GM12878 (cell line): ENCODE results near the gene FBF1. TPM values are rescaled to one million over a fixed set of nuclear protein-coding genes. Genes with fewer than 3 reads are reported as not detected.
A peak's percentile ranks its signal among the peaks of the same experiment; 100 is the strongest.

Experiments used
- ATAC-seq: fragments of 200-7000 bp; cut with Tn5 transposase; 3 replicates; pipeline ENCODE4 v1.9.1; 2020; ENCODE audit warnings: mild to moderate bottlenecking, moderate library complexity
- BruUV-seq: library from RNA; stranded (reverse); fragments of 400-500 nt; replicated peaks from 2 replicates; lab custom pipeline; 2021; lab: Mats Ljungman, UMichigan
- CTCF ChIA-PET: fragments of 300-600 bp; sonication (Branson Sonifier 250); formaldehyde crosslinking; extraction: SDS; loops from one replicate; lab custom pipeline; 2021; ENCODE audit warnings: inconsistent platforms; lab: Yijun Ruan, JAX
- POLR2A ChIA-PET: fragments of 350-600 bp; formaldehyde crosslinking; extraction: SDS; loops from one replicate; lab custom pipeline; 2021; ENCODE audit warnings: inconsistent platforms; lab: Charles Lee
- RAD21 ChIA-PET: fragments of 300-600 bp; sonication (Branson Sonifier 250); formaldehyde crosslinking; loops from one replicate; lab custom pipeline; 2023; ENCODE audit warnings: antibody characterized with exemption; ENCODE audit not compliant: unreplicated experiment; lab: Charles Lee
- SMC1A ChIA-PET: fragments of 300-600 bp; sonication (Branson Sonifier 250); formaldehyde crosslinking; loops from one replicate; lab custom pipeline; 2023; ENCODE audit not compliant: unreplicated experiment, uncharacterized antibody; lab: Charles Lee
- DNase-seq: peaks from one replicate; pipeline ENCODE4 v3.0.0-alpha.2; 2011; ENCODE audit warnings: low read depth, low spot score
- FAIRE-seq: peaks from 3 replicates; lab custom pipeline; 2011; peaks lifted over from hg19 to GRCh38; lab: Jason Lieb, UNC
- H2AFZ ChIP-seq: 2 replicates; pipeline ENCODE4 v1.6.0; 2011; ENCODE audit warnings: low read depth, low read length, control low read depth; ENCODE audit not compliant: control insufficient read depth
- H3K27ac ChIP-seq: 2 replicates; pipeline ENCODE4 v1.5.1; 2011; ENCODE audit warnings: control low read depth; ENCODE audit not compliant: control insufficient read depth, insufficient read depth
- H3K27me3 ChIP-seq, 2 experiments: replicated peaks in 1 of 2; 2 replicates each; pipeline versions ENCODE4 v1.6.0 to v1.6.1; 2011; ENCODE audit warnings: low read length in 1 of 2; ENCODE audit not compliant: control insufficient read depth in 2 of 2, insufficient read depth in 2 of 2
- H3K36me3 ChIP-seq, 2 experiments: 2 replicates each; pipeline ENCODE4 v1.5.1; 2011; ENCODE audit warnings: low read length in 1 of 2; ENCODE audit not compliant: control insufficient read depth in 2 of 2, insufficient read depth in 2 of 2
- H3K4me1 ChIP-seq: 2 replicates; pipeline ENCODE4 v1.6.1; 2011; ENCODE audit warnings: mild to moderate bottlenecking, low read length, moderate library complexity, mixed read lengths; ENCODE audit not compliant: control insufficient read depth, insufficient read depth
- H3K4me2 ChIP-seq: 2 replicates; pipeline ENCODE4 v1.6.0; 2011; ENCODE audit warnings: control low read depth; ENCODE audit not compliant: control insufficient read depth, insufficient read depth
- H3K4me3 ChIP-seq: fragments of 200-600 bp; sonication (generic); 2 replicates; pipeline ENCODE4 v1.5.1; 2016
- H3K79me2 ChIP-seq: 2 replicates; pipeline ENCODE4 v1.6.0; 2011; ENCODE audit warnings: low read length; ENCODE audit not compliant: control insufficient read depth, insufficient read depth
- H3K9ac ChIP-seq: 2 replicates; pipeline ENCODE4 v1.8.0; 2011; ENCODE audit warnings: low read length, control low read depth, mixed read lengths; ENCODE audit not compliant: control insufficient read depth, insufficient read depth
- H3K9me3 ChIP-seq: replicated peaks from 3 replicates; pipeline ENCODE4 v1.5.1; 2011; ENCODE audit warnings: mild to moderate bottlenecking, low read length; ENCODE audit not compliant: control insufficient read depth, insufficient read depth
- H4K20me1 ChIP-seq: 2 replicates; pipeline ENCODE4 v1.6.0; 2011; ENCODE audit not compliant: control insufficient read depth, insufficient read depth
- BACH1 ChIP-seq: fragments of 450-650 bp; IDR thresholded peaks from 2 replicates; pipeline ENCODE4 v1.6.1; 2017; ENCODE audit warnings: mild to moderate bottlenecking, borderline replicate concordance
- CBX5 ChIP-seq: sonication (generic); IDR thresholded peaks from 2 replicates; pipeline ENCODE4 v1.6.1; 2016; ENCODE audit warnings: low read depth, moderate library complexity, mild to moderate bottlenecking, inconsistent platforms
- GATAD2B ChIP-seq: fragments of 450-650 bp; conservative IDR thresholded peaks from 2 replicates; pipeline ENCODE4 v1.6.1; 2017; ENCODE audit warnings: low read depth, mild to moderate bottlenecking, moderate library complexity
- IKZF2 ChIP-seq, 2 experiments: fragments of 450-650 bp; IDR thresholded peaks; 2 replicates each; pipeline ENCODE4 v1.6.1; 2017; ENCODE audit warnings: mild to moderate bottlenecking in 2 of 2, moderate library complexity in 2 of 2
- NBN ChIP-seq: fragments of 450-650 bp; IDR thresholded peaks from 2 replicates; pipeline ENCODE4 v1.6.1; 2016
- NRF1 ChIP-seq: conservative IDR thresholded peaks from 2 replicates; pipeline ENCODE4 v1.6.1; 2011; ENCODE audit warnings: mild to moderate bottlenecking, low read depth, low read length, improper control_type of control experiment
- PML ChIP-seq: IDR thresholded peaks from 2 replicates; pipeline ENCODE4 v1.6.1; 2012; ENCODE audit warnings: low read length, inconsistent platforms
- TCF3 ChIP-seq: IDR thresholded peaks from 2 replicates; pipeline ENCODE4 v1.6.1; 2012; ENCODE audit warnings: low read depth, mild to moderate bottlenecking, low read length, borderline replicate concordance; ENCODE audit not compliant: insufficient read depth
- WGBS: methylation state at CpG from one replicate; pipeline ENCODE4 v1.1.6; 2016; ENCODE audit warnings: low lambda C conversion rate; ENCODE audit not compliant: insufficient replicate concordance, insufficient coverage; ENCODE audit errors: missing lambda C conversion rate; 5-methylcytosine and 5-hydroxymethylcytosine counted together
- in situ Hi-C: fragments of 300-500 bp; cut with MboI; formaldehyde crosslinking; loops from 9 replicates; pipeline ENCODE4 v1.14.3; 2018; ENCODE audit warnings: mixed read lengths
- intact Hi-C: fragments of 100-400 bp; cut with micrococcal nuclease; formaldehyde crosslinking; loops from one replicate; pipeline ENCODE4 v1.14.2; 2022; ENCODE audit not compliant: unreplicated experiment
- polyA plus RNA-seq, 11 experiments: library from polyadenylated mRNA; depleted of rRNA in 4 of 11; unstranded in 6 of 11; stranded (reverse) in 5 of 11; fragments of >200 nt; fragmentation: Nextera tagmentation in 4 of 11; fragmentation: Illumina TruSeq in 1 of 11; extraction: Ambion mirVana in 4 of 11; extraction: Trizol in 1 of 11; gene quantifications; 1 replicate in 1 of 11; 2 replicates in 10 of 11; pipeline versions ENCODE4 v1.2.1 to v1.2.3, GENCODE V29; 2011 to 2016; ENCODE audit warnings: inconsistent platforms in 2 of 11, missing spikeins in 2 of 11, low read depth in 1 of 11
- total RNA-seq, 4 experiments: library from RNA; depleted of rRNA in 3 of 4; stranded (reverse); fragments of >200 nt in 3 of 4; fragmentation: Illumina TruSeq in 1 of 4; extraction: Trizol in 1 of 4; gene quantifications; 2 replicates each; pipeline versions ENCODE4 v1.2.1 to v1.2.3, GENCODE V29; 2013 to 2021
- TF ChIP-seq, protein P1 (sequence below): IDR thresholded peaks from 2 replicates; pipeline ENCODE4 v1.6.1; 2012; ENCODE audit warnings: low read depth, low read length, improper control_type of control experiment
- TF ChIP-seq, protein P2 (sequence below): fragments of 450-650 bp; IDR thresholded peaks from 2 replicates; pipeline ENCODE4 v1.6.1; 2016; ENCODE audit warnings: mild to moderate bottlenecking, moderate library complexity, borderline replicate concordance
- TF ChIP-seq, protein P3 (sequence below): fragments of 150-350 bp; IDR thresholded peaks from 2 replicates; pipeline ENCODE4 v1.6.1; 2016; ENCODE audit warnings: low read depth, low read length
- TF ChIP-seq, protein P4 (sequence below): IDR thresholded peaks from 2 replicates; pipeline ENCODE4 v1.6.1; 2011; ENCODE audit warnings: borderline replicate concordance, low read depth, mild to moderate bottlenecking, moderate library complexity, low read length; ENCODE audit not compliant: insufficient read depth, poor library complexity, severe bottlenecking

Gene FBF1
- total and polyA plus RNA-seq, 10 of the 15 experiments (the other 5 are each of a cell fraction or from before 2014, with no cell fraction given): 0.29 to 15.0 (median 7.0) TPM

DNA sequence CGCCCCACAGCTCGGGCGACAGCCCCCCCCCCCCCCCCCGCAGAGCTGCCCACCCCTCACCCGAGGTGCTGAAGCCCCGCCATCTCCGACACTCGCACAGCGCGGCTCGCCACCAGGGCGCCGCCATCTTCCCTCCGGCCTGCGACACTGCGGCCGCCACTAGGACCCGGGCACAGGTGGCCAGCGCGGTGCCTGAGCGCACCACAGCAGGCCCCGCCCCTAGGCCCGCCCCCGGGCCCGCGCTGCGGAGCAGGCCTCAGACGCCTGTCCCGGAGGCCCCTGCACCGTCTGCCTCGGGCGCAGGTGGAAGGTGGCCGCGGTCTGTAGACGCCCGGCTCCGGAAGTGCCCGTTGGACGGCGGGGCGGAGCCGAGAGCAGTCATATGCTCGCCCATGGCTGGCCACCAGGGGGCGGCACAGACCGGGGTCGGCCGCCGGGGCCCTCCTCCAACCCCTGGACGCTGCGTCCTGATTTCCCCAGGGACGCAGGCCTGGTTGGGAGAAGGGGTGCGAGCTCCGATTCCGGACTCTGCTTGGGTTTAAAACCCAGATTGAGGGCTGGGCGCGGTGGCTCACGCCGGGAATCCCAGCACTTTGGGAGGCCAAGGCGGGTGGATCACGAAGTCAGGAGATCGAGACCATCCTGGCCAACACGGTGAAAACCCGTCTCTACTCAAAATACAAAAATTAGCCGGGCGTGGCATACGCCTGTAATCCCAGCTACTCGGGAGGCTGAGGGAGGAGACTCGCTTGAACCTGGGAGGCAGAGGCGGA, 35.9 kb downstream of the FBF1 start, which contains the start of gene MRPL38:
MRPL38 (minus strand) TSS at position 136 of the 773 bp plus-strand sequence; CDS start at position 127, 9 bp downstream.
- Histone ChIP-seq H3K9ac (peak within 1 kb of the TSS; percentile 87), H2AFZ (peak within 1 kb of the TSS; percentile 73), H4K20me1 (no peaks in the 10 kb centered on the region), H3K4me2 (peak within 1 kb of the TSS; percentile 92), H3K9me3 (no peaks in the 10 kb centered on the region), H3K79me2 (peaks cover 11% of the 10 kb centered on the region), H3K4me1 (no peaks in the 10 kb centered on the region; the same call in 1 of the 2 replicates), H3K27ac (peak within 1 kb of the TSS; percentile 71), H3K4me3 (peak within 1 kb of the TSS; percentile 95), H3K27me3 (no peaks in the 10 kb centered on the region), H3K36me3 (peaks cover 6 to 11% of the 10 kb centered on the region in 2 experiments; a peak in 3 of 4 replicates)
- 1% methylated on average over 53 of the region's 69 CpGs for WGBS
- in situ Hi-C loops: loop anchor here (5.0 kb wide), 1 partner anchor 102 kb away; no protein-coding TSS in a partner anchor
- FAIRE-seq (peak; percentile 97), ATAC-seq (peak; percentile 99), DNase-seq (peak; percentile 80)
- ChIA-PET RAD21 (interaction anchor here (0.6 to 3.7 kb wide), 13 partner anchors 16 to 364 kb away, joined by 3 to 35 read pairs (median 4); partner anchors contain the start of genes ACOX1, CDK3 and TEN1), SMC1A (interaction anchor here (0.7 to 3.8 kb wide), 7 partner anchors 22 to 141 kb away, joined by 3 to 61 read pairs (median 3); partner anchors contain the start of genes CDK3 and FBF1), POLR2A (interaction anchor here (0.5 to 1.6 kb wide), 13 partner anchors 9 to 369 kb away, joined by 3 to 8 read pairs (median 4); partner anchors contain the start of genes CDK3, TRIM65 and WBP2), CTCF (interaction anchor here (0.9 to 4.8 kb wide), 25 partner anchors 10 to 492 kb away, joined by 3 to 128 read pairs (median 5); partner anchors contain the start of genes ACOX1, CDK3, EXOC7 and FBF1)
- intact Hi-C loops: loop anchor here (1.0 kb wide), 1 partner anchor 100 kb away; no protein-coding TSS in a partner anchor
- BruUV-seq: no TSS peak
- TF ChIP-seq, protein P1, sequence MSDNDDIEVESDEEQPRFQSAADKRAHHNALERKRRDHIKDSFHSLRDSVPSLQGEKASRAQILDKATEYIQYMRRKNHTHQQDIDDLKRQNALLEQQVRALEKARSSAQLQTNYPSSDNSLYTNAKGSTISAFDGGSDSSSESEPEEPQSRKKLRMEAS: peak; percentile 88
- TF ChIP-seq, protein P2, sequence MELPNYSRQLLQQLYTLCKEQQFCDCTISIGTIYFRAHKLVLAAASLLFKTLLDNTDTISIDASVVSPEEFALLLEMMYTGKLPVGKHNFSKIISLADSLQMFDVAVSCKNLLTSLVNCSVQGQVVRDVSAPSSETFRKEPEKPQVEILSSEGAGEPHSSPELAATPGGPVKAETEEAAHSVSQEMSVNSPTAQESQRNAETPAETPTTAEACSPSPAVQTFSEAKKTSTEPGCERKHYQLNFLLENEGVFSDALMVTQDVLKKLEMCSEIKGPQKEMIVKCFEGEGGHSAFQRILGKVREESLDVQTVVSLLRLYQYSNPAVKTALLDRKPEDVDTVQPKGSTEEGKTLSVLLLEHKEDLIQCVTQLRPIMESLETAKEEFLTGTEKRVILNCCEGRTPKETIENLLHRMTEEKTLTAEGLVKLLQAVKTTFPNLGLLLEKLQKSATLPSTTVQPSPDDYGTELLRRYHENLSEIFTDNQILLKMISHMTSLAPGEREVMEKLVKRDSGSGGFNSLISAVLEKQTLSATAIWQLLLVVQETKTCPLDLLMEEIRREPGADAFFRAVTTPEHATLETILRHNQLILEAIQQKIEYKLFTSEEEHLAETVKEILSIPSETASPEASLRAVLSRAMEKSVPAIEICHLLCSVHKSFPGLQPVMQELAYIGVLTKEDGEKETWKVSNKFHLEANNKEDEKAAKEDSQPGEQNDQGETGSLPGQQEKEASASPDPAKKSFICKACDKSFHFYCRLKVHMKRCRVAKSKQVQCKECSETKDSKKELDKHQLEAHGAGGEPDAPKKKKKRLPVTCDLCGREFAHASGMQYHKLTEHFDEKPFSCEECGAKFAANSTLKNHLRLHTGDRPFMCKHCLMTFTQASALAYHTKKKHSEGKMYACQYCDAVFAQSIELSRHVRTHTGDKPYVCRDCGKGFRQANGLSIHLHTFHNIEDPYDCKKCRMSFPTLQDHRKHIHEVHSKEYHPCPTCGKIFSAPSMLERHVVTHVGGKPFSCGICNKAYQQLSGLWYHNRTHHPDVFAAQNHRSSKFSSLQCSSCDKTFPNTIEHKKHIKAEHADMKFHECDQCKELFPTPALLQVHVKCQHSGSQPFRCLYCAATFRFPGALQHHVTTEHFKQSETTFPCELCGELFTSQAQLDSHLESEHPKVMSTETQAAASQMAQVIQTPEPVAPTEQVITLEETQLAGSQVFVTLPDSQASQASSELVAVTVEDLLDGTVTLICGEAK: peak; percentile 30; the same call in 1 of the 2 replicates
- TF ChIP-seq NRF1: 0 out of 2 replicates have a peak, but pooled peaks have one; percentile 2
- TF ChIP-seq CBX5: 0 out of 2 replicates have a peak, but pooled peaks have one; percentile 64
- TF ChIP-seq, protein P3, sequence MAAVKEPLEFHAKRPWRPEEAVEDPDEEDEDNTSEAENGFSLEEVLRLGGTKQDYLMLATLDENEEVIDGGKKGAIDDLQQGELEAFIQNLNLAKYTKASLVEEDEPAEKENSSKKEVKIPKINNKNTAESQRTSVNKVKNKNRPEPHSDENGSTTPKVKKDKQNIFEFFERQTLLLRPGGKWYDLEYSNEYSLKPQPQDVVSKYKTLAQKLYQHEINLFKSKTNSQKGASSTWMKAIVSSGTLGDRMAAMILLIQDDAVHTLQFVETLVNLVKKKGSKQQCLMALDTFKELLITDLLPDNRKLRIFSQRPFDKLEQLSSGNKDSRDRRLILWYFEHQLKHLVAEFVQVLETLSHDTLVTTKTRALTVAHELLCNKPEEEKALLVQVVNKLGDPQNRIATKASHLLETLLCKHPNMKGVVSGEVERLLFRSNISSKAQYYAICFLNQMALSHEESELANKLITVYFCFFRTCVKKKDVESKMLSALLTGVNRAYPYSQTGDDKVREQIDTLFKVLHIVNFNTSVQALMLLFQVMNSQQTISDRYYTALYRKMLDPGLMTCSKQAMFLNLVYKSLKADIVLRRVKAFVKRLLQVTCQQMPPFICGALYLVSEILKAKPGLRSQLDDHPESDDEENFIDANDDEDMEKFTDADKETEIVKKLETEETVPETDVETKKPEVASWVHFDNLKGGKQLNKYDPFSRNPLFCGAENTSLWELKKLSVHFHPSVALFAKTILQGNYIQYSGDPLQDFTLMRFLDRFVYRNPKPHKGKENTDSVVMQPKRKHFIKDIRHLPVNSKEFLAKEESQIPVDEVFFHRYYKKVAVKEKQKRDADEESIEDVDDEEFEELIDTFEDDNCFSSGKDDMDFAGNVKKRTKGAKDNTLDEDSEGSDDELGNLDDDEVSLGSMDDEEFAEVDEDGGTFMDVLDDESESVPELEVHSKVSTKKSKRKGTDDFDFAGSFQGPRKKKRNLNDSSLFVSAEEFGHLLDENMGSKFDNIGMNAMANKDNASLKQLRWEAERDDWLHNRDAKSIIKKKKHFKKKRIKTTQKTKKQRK: no peak
- TF ChIP-seq NBN: peak; percentile 91; the same call in 1 of the 2 replicates
- TF ChIP-seq, protein P4, sequence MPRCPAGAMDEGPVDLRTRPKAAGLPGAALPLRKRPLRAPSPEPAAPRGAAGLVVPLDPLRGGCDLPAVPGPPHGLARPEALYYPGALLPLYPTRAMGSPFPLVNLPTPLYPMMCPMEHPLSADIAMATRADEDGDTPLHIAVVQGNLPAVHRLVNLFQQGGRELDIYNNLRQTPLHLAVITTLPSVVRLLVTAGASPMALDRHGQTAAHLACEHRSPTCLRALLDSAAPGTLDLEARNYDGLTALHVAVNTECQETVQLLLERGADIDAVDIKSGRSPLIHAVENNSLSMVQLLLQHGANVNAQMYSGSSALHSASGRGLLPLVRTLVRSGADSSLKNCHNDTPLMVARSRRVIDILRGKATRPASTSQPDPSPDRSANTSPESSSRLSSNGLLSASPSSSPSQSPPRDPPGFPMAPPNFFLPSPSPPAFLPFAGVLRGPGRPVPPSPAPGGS: no peak
- peak; percentile 90 for TF ChIP-seq GATAD2B
- peak; percentile 85 to 91 for TF ChIP-seq IKZF2 (IDR thresholded peaks at IDR 0.05)
- TF ChIP-seq PML: no peak
- TF ChIP-seq BACH1: peak; percentile 84
- peak; percentile 67 for TF ChIP-seq TCF3
